T-helper 1 cell treated with Interleukin-12 subunit alpha and Interleukin-12 subunit beta and Interleukin-4 antibody, amounts not matched to agents 30 ng/mL and 1 ng/mL, for 36 hours (primary cell): ENCODE data around the gene MAPK8IP3. TPM values are rescaled to one million over a fixed set of nuclear protein-coding genes. Genes with fewer than 3 reads are reported as not detected.

Experiments used
- intact Hi-C: fragments of 100-400 bp; cut with micrococcal nuclease; formaldehyde crosslinking; loops from one replicate; pipeline ENCODE4 v1.15.1; 2024
- total RNA-seq: library from RNA; stranded (reverse); gene quantifications from 2 replicates; pipeline ENCODE4 v1.2.3, GENCODE V29; 2022

The MAPK8IP3 gene
- total RNA-seq, 1 donor from 2014 or later, result 122 TPM

DNA sequence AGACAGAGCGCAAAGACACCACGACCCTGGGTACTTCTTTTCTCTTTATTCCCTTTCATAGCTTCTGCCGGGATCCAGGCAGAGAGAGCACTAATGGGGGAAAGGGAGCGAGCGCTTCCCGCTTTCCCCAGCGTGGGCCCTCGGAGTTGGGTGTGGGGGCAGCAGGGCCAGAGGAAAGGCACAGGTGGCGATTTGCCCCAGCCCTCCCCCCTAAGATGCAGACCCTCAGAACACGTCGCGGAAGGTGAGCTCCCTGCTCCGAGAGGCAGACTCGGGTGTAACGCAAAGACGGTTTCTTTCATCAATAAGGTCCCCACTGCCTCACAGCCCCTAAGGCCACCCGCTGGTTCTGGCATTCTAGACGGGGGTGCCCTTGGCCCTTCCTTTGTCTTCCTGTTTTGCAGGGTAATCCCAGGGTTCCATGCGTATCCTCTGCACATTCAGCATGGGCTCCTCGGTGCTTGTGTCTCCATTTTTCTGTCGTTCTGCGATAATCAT is 65.9 kb downstream of the MAPK8IP3 start:
- intact Hi-C loops, result loop anchor here (1.0 to 10.0 kb wide), 10 partner anchors 55 to 900 kb away; partner anchors contain the start of genes CLCN7, CRAMP1, FAHD1 and HAGH

- intact Hi-C loops, result loop anchor here (2.0 to 10.0 kb wide), 8 partner anchors 54 to 900 kb away; partner anchors contain the start of genes CLCN7, CRAMP1, FAHD1 and HAGH
These were observed 66.4 kb downstream of the MAPK8IP3 start, which contains the start of gene EME2 for GRCh38 chr16:1772362-1772907. EME2 (plus strand) TSS chr16:1772810; CDS start chr16:1773228, 418 bp downstream.

GRCh38 chr16:1772908-1773702 is 67.1 kb downstream of the MAPK8IP3 start, which contains the start of gene MRPS34:
MRPS34 (minus strand) TSS chr16:1773134; CDS start chr16:1773119, 15 bp downstream.
- intact Hi-C loops, result loop anchor here (1.0 to 10.0 kb wide), 10 partner anchors 9 to 899 kb away; partner anchors contain the start of genes CLCN7, CRAMP1, FAHD1 and HAGH

- intact Hi-C loops, result loop anchor here (1.0 to 10.0 kb wide), 10 partner anchors 8 to 898 kb away; partner anchors contain the start of genes CLCN7, CRAMP1, FAHD1 and HAGH
These were observed 67.9 kb downstream of the MAPK8IP3 start for GRCh38 chr16:1773703-1774447.

GRCh38 chr16:1774448-1774780 is 68.4 kb downstream of the MAPK8IP3 start:
- intact Hi-C loops, result loop anchor here (5.0 to 10.0 kb wide), 4 partner anchors 240 to 898 kb away; partner anchors contain the start of gene TMEM204

DNA sequence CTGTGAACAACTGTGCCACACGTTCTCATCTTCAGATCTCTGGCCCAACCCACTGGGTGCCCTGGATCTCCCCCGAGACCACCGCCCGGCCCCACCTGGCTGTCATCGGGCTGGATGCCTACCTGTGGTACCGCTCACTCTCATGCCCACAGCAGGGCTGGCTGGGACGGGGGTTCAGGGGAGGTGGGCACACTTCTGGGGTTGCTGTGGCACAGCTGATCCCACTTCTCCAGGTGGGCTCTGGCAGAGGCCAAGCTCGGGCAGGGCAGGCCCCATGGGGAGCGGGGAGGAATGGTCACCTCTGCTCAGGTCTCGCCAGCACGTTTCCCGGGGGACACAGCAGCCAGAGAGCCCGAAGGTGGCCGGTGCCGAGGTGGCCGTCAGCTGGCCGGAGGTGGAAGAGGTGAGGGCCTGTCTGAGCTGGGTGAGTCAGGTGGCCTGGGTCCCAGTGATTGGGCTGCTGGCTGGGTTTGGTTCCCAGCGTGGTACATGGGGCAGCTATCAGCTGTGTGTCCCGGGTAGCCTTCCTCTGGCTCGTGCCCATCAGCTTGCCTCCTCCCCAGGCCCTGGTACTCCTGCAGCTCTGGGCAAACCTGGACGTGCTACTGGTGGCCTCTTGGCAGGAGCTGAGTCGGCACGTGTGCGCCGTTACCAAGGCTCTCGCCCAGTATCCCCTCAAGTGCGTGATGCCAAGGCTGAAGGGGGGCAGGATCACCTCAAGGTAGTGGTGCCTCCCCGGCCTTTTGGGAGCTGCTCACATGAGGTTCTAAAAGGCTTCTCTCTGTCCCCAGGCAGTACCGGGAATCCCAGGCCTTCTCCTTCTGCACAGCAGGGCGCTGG is 69.2 kb downstream of the MAPK8IP3 start:
- intact Hi-C loops, result loop anchor here (10.0 kb wide), 1 partner anchor 240 kb away; the partner anchor contains the start of gene TMEM204

DNA sequence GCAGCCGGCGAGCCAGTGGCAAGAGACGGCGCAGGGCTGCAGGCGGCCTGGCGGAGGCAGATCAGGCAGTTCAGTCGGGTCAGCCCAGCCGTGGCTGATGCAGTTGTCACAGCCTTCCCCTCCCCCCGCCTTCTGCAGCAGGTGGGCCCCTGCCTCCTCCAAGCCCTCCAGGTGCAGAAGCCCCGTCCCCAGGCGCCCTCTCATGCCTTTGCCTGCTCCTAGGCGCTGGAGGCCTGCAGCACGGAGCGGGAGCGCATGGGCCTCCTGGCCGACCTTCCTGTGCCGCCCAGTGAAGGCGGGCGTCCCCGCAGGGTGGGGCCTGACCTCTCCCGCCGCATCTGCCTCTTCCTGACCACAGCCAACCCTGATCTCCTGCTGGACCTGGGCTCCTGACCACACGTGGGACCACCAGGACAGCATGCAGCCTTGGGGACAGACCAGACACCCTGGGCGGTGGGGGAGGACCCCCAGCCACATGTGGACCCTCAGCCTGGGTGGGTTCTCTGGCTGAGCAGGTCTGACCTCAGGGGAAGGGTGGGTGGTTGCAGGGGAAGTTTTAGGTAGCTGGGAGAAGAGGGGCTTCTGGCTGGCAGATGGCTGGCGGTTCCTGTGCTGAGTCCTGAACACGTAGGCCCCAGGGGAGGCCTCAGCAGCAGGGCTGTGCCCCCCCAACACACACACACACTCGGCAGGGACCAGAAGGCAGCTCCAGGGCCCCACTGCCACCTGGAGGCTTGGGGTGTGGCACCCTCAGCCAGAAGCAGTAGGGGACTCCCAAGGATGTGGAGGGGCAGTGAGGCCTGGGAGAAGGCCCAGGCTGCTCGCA is 70.1 kb downstream of the MAPK8IP3 start:
- intact Hi-C loops, result loop anchor here (10.0 kb wide), 1 partner anchor 241 kb away; the partner anchor contains the start of gene TMEM204

- intact Hi-C loops, result loop anchor here (10.0 kb wide), 1 partner anchor 242 kb away; the partner anchor contains the start of gene TMEM204
These were observed 70.6 kb downstream of the MAPK8IP3 start for GRCh38 chr16:1776672-1776955.

- intact Hi-C loops, result loop anchor here (10.0 kb wide), 1 partner anchor 242 kb away; the partner anchor contains the start of gene TMEM204
These were observed 71.0 kb downstream of the MAPK8IP3 start for GRCh38 chr16:1776991-1777374.

DNA sequence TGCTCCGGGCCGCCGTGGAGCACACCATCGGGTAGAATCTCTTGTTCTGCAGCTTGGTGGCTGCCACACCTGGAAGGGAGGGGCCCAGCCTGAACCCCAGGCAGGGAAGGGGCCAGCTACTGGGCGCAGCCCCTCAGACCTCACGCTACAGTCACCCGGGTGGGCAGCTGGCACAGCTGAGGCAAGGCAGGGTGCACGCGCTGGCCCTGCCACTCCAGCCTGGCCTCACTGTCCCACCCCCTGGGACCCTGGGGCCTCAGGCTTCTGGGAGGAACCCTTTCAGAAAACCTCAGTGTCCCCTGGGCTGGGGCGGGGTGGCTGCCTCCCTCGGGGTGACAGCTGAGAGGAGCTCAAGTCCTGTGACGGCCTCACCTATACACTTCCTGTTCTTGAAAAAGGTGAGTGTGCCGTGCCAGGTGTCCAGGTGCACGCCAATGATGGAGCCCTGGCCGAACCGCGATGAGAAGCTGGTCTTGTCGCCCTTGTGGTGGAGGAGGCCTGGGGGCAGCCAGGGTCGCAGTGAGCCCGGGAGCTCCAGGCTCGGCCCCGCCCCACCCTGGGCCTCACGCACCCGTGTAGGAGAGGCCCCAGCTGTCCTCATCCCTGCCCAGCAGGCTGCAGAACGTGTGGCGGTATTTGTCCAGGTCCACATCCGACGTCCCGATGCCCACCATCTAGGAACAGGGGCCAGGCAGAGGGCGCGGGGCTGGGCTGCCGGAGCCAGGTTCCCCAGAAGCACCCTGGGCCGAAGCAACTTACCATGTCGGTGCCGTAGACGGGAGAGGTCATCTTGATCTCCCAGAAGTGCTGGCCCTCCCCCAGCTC is 71.6 kb downstream of the MAPK8IP3 start:
- intact Hi-C loops, result loop anchor here (10.0 kb wide), 1 partner anchor 243 kb away; the partner anchor contains the start of gene TMEM204

GRCh38 chr16:1778200-1779179 is 72.5 kb downstream of the MAPK8IP3 start:
- intact Hi-C loops, result loop anchor here (10.0 kb wide), 1 partner anchor 244 kb away; the partner anchor contains the start of gene TMEM204

DNA sequence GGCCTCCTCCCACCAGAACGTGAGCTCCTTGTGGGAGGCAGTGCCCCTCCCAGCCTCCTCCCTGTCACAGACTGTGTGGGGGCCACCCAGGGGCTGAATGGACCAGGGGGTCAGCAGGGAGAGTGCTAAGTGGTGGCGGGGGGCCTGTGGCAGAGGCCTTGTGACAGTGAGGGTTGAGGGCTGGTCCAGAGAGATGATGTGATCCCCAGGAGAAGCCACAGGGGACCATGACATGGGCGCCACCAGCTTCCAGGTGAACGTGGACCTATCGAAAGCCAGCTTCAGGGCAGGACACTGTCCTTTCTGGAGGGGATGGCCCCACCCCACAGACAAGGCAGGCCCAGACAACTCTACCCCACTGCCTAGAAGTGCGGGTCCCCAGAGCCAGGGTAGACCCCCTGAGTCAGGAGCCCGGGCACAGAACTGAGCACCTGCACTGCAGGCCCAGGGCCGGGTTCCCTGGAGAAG is 73.3 kb downstream of the MAPK8IP3 start:
- intact Hi-C loops, result loop anchor here (10.0 kb wide), 1 partner anchor 244 kb away; the partner anchor contains the start of gene TMEM204

DNA sequence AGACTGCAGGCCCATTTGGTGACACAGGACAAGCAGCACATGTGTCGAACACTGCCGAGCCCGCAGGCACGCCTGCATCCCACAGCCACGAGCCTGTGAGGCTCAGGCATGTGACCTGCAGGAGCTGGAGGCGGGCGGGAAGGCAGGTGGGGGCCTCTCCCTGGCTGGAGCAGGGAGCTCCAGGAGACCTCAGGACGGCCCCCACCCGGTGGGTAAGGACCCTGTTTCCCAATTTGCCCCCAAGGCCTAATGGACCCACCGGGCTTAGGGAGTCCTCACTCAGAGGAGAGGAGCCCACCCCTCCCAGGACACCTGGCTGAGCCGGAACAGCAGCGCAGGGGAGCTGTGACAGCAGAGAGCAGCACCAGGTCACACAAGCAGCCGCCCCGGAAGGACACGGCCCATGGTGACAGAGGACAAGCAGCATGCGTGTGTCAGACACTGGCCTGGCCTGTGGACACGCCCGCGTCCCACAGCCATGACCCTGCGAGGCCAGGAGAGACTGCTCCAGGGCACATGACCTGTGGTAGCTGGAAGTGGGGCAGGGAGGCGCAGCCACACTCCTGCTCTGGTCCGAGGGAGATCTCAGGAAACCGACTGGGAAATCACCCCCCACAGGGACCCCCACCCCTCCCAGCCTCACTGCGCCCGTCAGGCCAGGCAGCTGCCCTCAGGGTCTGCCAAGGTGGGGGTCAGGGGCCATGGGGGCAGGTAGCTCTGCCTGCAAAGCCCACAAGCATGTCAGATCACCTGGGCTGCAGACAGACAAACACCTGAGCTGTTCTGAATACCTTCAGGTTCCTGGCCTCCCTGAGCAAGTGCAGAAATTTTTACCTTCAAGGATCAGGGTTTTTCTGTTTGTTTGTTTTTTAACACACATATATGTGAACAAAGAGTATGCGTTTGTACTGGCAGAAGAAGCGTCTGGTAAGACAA is 74.0 kb downstream of the MAPK8IP3 start:
- intact Hi-C loops, result loop anchor here (10.0 kb wide), 1 partner anchor 245 kb away; the partner anchor contains the start of gene TMEM204

- intact Hi-C loops, result no loop called here
These were observed 74.7 kb downstream of the MAPK8IP3 start for GRCh38 chr16:1780677-1781072.

DNA sequence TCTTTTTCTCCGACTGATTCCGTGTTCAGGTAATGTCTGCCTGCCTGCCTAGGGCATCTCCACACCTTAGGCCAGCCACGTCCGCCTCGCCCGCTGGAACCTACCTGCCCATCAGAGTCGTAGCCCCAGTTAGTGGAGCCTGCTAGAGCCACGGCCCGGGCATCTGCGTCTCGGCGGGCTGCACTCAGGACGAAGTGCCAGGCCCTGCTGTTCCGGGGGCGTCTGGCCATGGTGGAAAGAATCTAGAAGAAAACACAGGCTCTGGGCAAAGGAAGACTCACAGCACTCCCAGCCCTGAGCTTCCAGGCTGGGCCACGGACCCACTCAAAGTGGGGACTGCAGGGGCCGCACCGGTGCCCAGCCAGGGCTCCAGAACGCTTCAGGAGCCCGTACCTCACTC is 75.3 kb downstream of the MAPK8IP3 start:
- intact Hi-C loops, result no loop called here
